Measurements from ENCODE around the gene MSI2.

GRCh38 chr17:57587193-57587969, 331.1 kb downstream of the MSI2 start:
- TF ChIP-seq CTCF (IDR thresholded peaks at IDR 0.05; ENCODE audit: low read length), result no peak
- no peak for TF ChIP-seq EZH2 (IDR thresholded peaks at IDR 0.05; ENCODE audit: borderline replicate concordance, low read length)
